ENCODE data around the gene SFI1.

Gene SFI1

GRCh38 chr22:31569126-31569525, 72.8 kb downstream of the SFI1 start:
- Histone ChIP-seq H3K4me1 (ENCODE audit: insufficient read depth, poor library complexity, severe bottlenecking) (no peaks in the 10 kb centered on the region), H3K36me3 (ENCODE audit: low read depth) (peaks cover 16% of the 10 kb centered on the region), H3K27ac (ENCODE audit: poor library complexity, severe bottlenecking) (no peak overlapping the region), H3K9me3 (ENCODE audit: severe bottlenecking) (no peaks in the 10 kb centered on the region), H3K27me3 (ENCODE audit: insufficient read depth, poor library complexity, severe bottlenecking) (no peaks in the 10 kb centered on the region), H3K4me3 (ENCODE audit: severe bottlenecking) (no peak overlapping the region)
- TF ChIP-seq CTCF (IDR thresholded peaks at IDR 0.05; ENCODE audit: poor library complexity, severe bottlenecking), result no peak
- ATAC-seq (ENCODE audit: low read depth) (no peak), DNase-seq (ENCODE audit: low spot score) (no peak)

GRCh38 chr22:31572939-31573338, 76.6 kb downstream of the SFI1 start:
- ATAC-seq (ENCODE audit: low read depth), result no peak
- TF ChIP-seq CTCF (IDR thresholded peaks at IDR 0.05; ENCODE audit: poor library complexity, severe bottlenecking), result no peak
- H3K4me3 ChIP-seq (ENCODE audit: severe bottlenecking), result no peak overlapping the region
- no peak for DNase-seq (ENCODE audit: low spot score)
- H3K27me3 ChIP-seq (ENCODE audit: insufficient read depth, poor library complexity, severe bottlenecking), result no peaks in the 10 kb centered on the region
- no peaks in the 10 kb centered on the region for H3K9me3 ChIP-seq (ENCODE audit: severe bottlenecking)
- H3K36me3 ChIP-seq (ENCODE audit: low read depth), result peaks cover 23% of the 10 kb centered on the region
- H3K4me1 ChIP-seq (ENCODE audit: insufficient read depth, poor library complexity, severe bottlenecking), result no peaks in the 10 kb centered on the region
- no peak overlapping the region for H3K27ac ChIP-seq (ENCODE audit: poor library complexity, severe bottlenecking)

- Histone ChIP-seq H3K36me3 (ENCODE audit: low read depth) (peaks cover 21% of the 10 kb centered on the region), H3K4me3 (ENCODE audit: severe bottlenecking) (no peak overlapping the region), H3K4me1 (ENCODE audit: insufficient read depth, poor library complexity, severe bottlenecking) (no peaks in the 10 kb centered on the region), H3K27me3 (ENCODE audit: insufficient read depth, poor library complexity, severe bottlenecking) (no peaks in the 10 kb centered on the region), H3K27ac (ENCODE audit: poor library complexity, severe bottlenecking) (no peak overlapping the region), H3K9me3 (ENCODE audit: severe bottlenecking) (no peaks in the 10 kb centered on the region)
- ATAC-seq (ENCODE audit: low read depth), result no peak
- DNase-seq (ENCODE audit: low spot score), result no peak
- TF ChIP-seq CTCF (IDR thresholded peaks at IDR 0.05; ENCODE audit: poor library complexity, severe bottlenecking), result no peak
These were observed 77.8 kb downstream of the SFI1 start for GRCh38 chr22:31574055-31574670.

GRCh38 chr22:31575190-31575589, 78.9 kb downstream of the SFI1 start:
- H3K9me3 ChIP-seq (ENCODE audit: severe bottlenecking), result no peaks in the 10 kb centered on the region
- no peak for ATAC-seq (ENCODE audit: low read depth)
- no peak overlapping the region for H3K27ac ChIP-seq (ENCODE audit: poor library complexity, severe bottlenecking)
- peaks cover 21% of the 10 kb centered on the region for H3K36me3 ChIP-seq (ENCODE audit: low read depth)
- no peak for DNase-seq (ENCODE audit: low spot score)
- no peak for TF ChIP-seq CTCF (IDR thresholded peaks at IDR 0.05; ENCODE audit: poor library complexity, severe bottlenecking)
- H3K4me3 ChIP-seq (ENCODE audit: severe bottlenecking), result no peak overlapping the region
- no peaks in the 10 kb centered on the region for H3K4me1 ChIP-seq (ENCODE audit: insufficient read depth, poor library complexity, severe bottlenecking)
- H3K27me3 ChIP-seq (ENCODE audit: insufficient read depth, poor library complexity, severe bottlenecking), result no peaks in the 10 kb centered on the region

GRCh38 chr22:31577711-31578110, 81.4 kb downstream of the SFI1 start:
- H3K4me3 ChIP-seq (ENCODE audit: severe bottlenecking), result no peak overlapping the region
- DNase-seq (ENCODE audit: low spot score) (no peak), ATAC-seq (ENCODE audit: low read depth) (no peak)
- H3K27me3 ChIP-seq (ENCODE audit: insufficient read depth, poor library complexity, severe bottlenecking), result no peaks in the 10 kb centered on the region
- no peaks in the 10 kb centered on the region for H3K4me1 ChIP-seq (ENCODE audit: insufficient read depth, poor library complexity, severe bottlenecking)
- no peak overlapping the region for H3K27ac ChIP-seq (ENCODE audit: poor library complexity, severe bottlenecking)
- no peaks in the 10 kb centered on the region for H3K9me3 ChIP-seq (ENCODE audit: severe bottlenecking)
- TF ChIP-seq CTCF (IDR thresholded peaks at IDR 0.05; ENCODE audit: poor library complexity, severe bottlenecking), result no peak
- peaks cover 21% of the 10 kb centered on the region for H3K36me3 ChIP-seq (ENCODE audit: low read depth)
